IMR-90 (cell line): Measurements from ENCODE around the gene OR2AP1. TPM values are rescaled to one million over a fixed set of nuclear protein-coding genes. Genes with fewer than 3 reads are reported as not detected.
"Not testable (repeated sequence)": the region's sequence is repeated elsewhere in the genome, so short reads cannot be mapped to it uniquely, and the experiment has no call there.

Experiments used
- ATAC-seq: fragments of 200-7000 bp; cut with Tn5 transposase; 2 replicates; pipeline ENCODE4 v1.9.1; 2020; ENCODE audit warnings: low read depth, mild to moderate bottlenecking, moderate library complexity
- BruUV-seq: library from RNA; stranded (reverse); fragments of 400-500 nt; replicated peaks from 2 replicates; lab custom pipeline; 2021; lab: Mats Ljungman, UMichigan
- CTCF ChIA-PET: fragments of 300-600 bp; formaldehyde crosslinking; extraction: SDS; loops from one replicate; lab custom pipeline; 2021; ENCODE audit warnings: antibody characterized with exemption; lab: Yijun Ruan, JAX
- POLR2A ChIA-PET: fragments of 300-600 bp; sonication (Branson Sonifier 250); formaldehyde crosslinking; loops from one replicate; lab custom pipeline; 2022; ENCODE audit warnings: antibody characterized with exemption; ENCODE audit not compliant: unreplicated experiment; lab: Charles Lee
- DNase-seq: peaks from one replicate; pipeline ENCODE4 v3.0.0; 2013
- H2AFZ ChIP-seq: replicated peaks from 2 replicates; pipeline ENCODE3; 2013; ENCODE audit warnings: low read length, mild to moderate bottlenecking; ENCODE audit not compliant: poor library complexity
- H2AK5ac ChIP-seq: 2 replicates; pipeline ENCODE4 v1.6.1; 2013; ENCODE audit warnings: low read depth, low read length, inconsistent platforms
- H2AK9ac ChIP-seq: replicated peaks from 2 replicates; pipeline ENCODE3; 2013; ENCODE audit warnings: mild to moderate bottlenecking, low read depth, low read length, moderate library complexity; ENCODE audit not compliant: poor library complexity
- H2BK120ac ChIP-seq: 2 replicates; pipeline ENCODE4 v1.6.1; 2013; ENCODE audit warnings: low read depth, low read length, inconsistent platforms
- H2BK15ac ChIP-seq: 3 replicates; pipeline ENCODE4 v1.6.1; 2013; ENCODE audit warnings: low read depth, low read length, inconsistent platforms
- H2BK20ac ChIP-seq: 2 replicates; pipeline ENCODE4 v1.6.1; 2013; ENCODE audit warnings: low read depth, mild to moderate bottlenecking, inconsistent platforms, low read length, moderate library complexity
- H2BK5ac ChIP-seq: 2 replicates; pipeline ENCODE4 v1.6.1; 2013; ENCODE audit warnings: mild to moderate bottlenecking, low read depth, low read length, inconsistent platforms; ENCODE audit not compliant: poor library complexity, severe bottlenecking
- H3K14ac ChIP-seq: replicated peaks from 2 replicates; pipeline ENCODE4 v1.6.1; 2013; ENCODE audit warnings: low read depth, low read length, inconsistent platforms
- H3K18ac ChIP-seq: 2 replicates; pipeline ENCODE4 v1.6.1; 2013; ENCODE audit warnings: low read depth, low read length, control low read depth
- H3K23ac ChIP-seq: 2 replicates; pipeline ENCODE4 v1.6.1; 2013; ENCODE audit warnings: low read depth, low read length, inconsistent platforms
- H3K27ac ChIP-seq: 2 replicates; pipeline ENCODE4 v1.5.1; 2013; ENCODE audit warnings: mild to moderate bottlenecking, control low read depth, low read length; ENCODE audit not compliant: insufficient read depth
- H3K27me3 ChIP-seq: 2 replicates; pipeline ENCODE4 v1.6.1; 2013; ENCODE audit warnings: low read length; ENCODE audit not compliant: control insufficient read depth, insufficient read depth
- H3K36me3 ChIP-seq: 2 replicates; pipeline ENCODE4 v1.6.1; 2013; ENCODE audit warnings: low read length, mixed read lengths; ENCODE audit not compliant: control insufficient read depth, insufficient read depth
- H3K4ac ChIP-seq: 2 replicates; pipeline ENCODE4 v1.6.1; 2013; ENCODE audit warnings: low read depth, low read length, inconsistent platforms
- H3K4me1 ChIP-seq: 2 replicates; pipeline ENCODE4 v1.6.1; 2013; ENCODE audit warnings: low read length, mixed read lengths; ENCODE audit not compliant: control insufficient read depth, insufficient read depth
- H3K4me2 ChIP-seq: 2 replicates; pipeline ENCODE4 v1.6.1; 2013; ENCODE audit warnings: low read depth, mild to moderate bottlenecking, control low read depth, low read length, moderate library complexity
- H3K4me3 ChIP-seq: 2 replicates; pipeline ENCODE4 v1.5.1; 2013; ENCODE audit warnings: low read depth, mild to moderate bottlenecking, control low read depth, low read length, moderate library complexity; ENCODE audit not compliant: insufficient read depth
- H3K56ac ChIP-seq: 2 replicates; pipeline ENCODE4 v1.6.1; 2013; ENCODE audit warnings: low read length, inconsistent platforms; ENCODE audit not compliant: insufficient read depth; ENCODE audit errors: extremely low read depth
- H3K79me1 ChIP-seq, 2 experiments: 2 replicates each; pipeline ENCODE4 v1.6.1; 2013; ENCODE audit warnings: low read length in 2 of 2, inconsistent platforms in 1 of 2, low read depth in 1 of 2
- H3K9ac ChIP-seq: 2 replicates; pipeline ENCODE4 v1.6.1; 2013; ENCODE audit warnings: low read depth, low read length, control low read depth
- H3K9me1 ChIP-seq: 2 replicates; pipeline ENCODE4 v1.6.1; 2013; ENCODE audit warnings: low read length, inconsistent platforms; ENCODE audit not compliant: insufficient read depth
- H3K9me3 ChIP-seq: 2 replicates; pipeline ENCODE4 v1.6.1; 2013; ENCODE audit warnings: low read length; ENCODE audit not compliant: control insufficient read depth, insufficient read depth
- H4K20me1 ChIP-seq: 2 replicates; pipeline ENCODE4 v1.6.1; 2013; ENCODE audit warnings: low read length, inconsistent platforms; ENCODE audit not compliant: insufficient read depth
- H4K5ac ChIP-seq: 2 replicates; pipeline ENCODE4 v1.6.1; 2013; ENCODE audit warnings: mild to moderate bottlenecking, low read depth, low read length, control low read depth
- H4K8ac ChIP-seq, 2 experiments: 2 replicates each; pipeline ENCODE4 v1.6.1; 2013; ENCODE audit warnings: low read depth in 2 of 2, low read length in 2 of 2, control low read depth in 1 of 2, inconsistent platforms in 1 of 2
- H4K91ac ChIP-seq: 2 replicates; pipeline ENCODE4 v1.6.1; 2013; ENCODE audit warnings: low read depth, low read length, inconsistent platforms; ENCODE audit not compliant: insufficient read depth
- BHLHE40 ChIP-seq: fragments of 150-350 bp; IDR thresholded peaks from 2 replicates; pipeline ENCODE4 v1.6.1; 2016; ENCODE audit warnings: mild to moderate bottlenecking, low read depth, low read length
- CEBPB ChIP-seq: IDR thresholded peaks from 2 replicates; pipeline ENCODE4 v1.6.1; 2012; ENCODE audit warnings: low read depth, low read length, improper control_type of control experiment
- CHD1 ChIP-seq: IDR thresholded peaks from 2 replicates; pipeline ENCODE4 v1.6.1; 2012; ENCODE audit warnings: low read depth, low read length, improper control_type of control experiment
- MAFK ChIP-seq: IDR thresholded peaks from 2 replicates; pipeline ENCODE4 v1.6.1; 2012; ENCODE audit warnings: low read depth, low read length, improper control_type of control experiment
- MAZ ChIP-seq: IDR thresholded peaks from 2 replicates; pipeline ENCODE4 v1.6.1; 2012; ENCODE audit warnings: low read depth, mild to moderate bottlenecking, low read length, improper control_type of control experiment, moderate library complexity, borderline replicate concordance
- MXI1 ChIP-seq: IDR thresholded peaks from 2 replicates; pipeline ENCODE4 v1.6.1; 2012; ENCODE audit warnings: low read depth, mild to moderate bottlenecking, low read length, moderate library complexity, borderline replicate concordance
- POLR2A ChIP-seq: IDR thresholded peaks from 2 replicates; pipeline ENCODE4 v1.6.1; 2012; ENCODE audit warnings: mild to moderate bottlenecking, low read depth, low read length
- RAD21 ChIP-seq: IDR thresholded peaks from 2 replicates; pipeline ENCODE4 v1.6.1; 2012; ENCODE audit warnings: low read length, improper control_type of control experiment
- RFX5 ChIP-seq: IDR thresholded peaks from 2 replicates; pipeline ENCODE4 v1.8.0; 2012; ENCODE audit warnings: low read depth, mild to moderate bottlenecking, low read length, moderate library complexity
- WGBS, 2 experiments: methylation state at CpG; one replicate each; pipeline versions ENCODE4 v1.1.5 to v1.1.7; 2013; ENCODE audit warnings: missing lambda C conversion rate in 2 of 2; ENCODE audit not compliant: insufficient read length in 1 of 2; ENCODE audit errors: extremely low coverage in 2 of 2; 5-methylcytosine and 5-hydroxymethylcytosine counted together
- dilution Hi-C: fragments of 300-500 bp; cut with HindIII; formaldehyde crosslinking; loops from one replicate; pipeline ENCODE4 v1.14.3; 2018; ENCODE audit warnings: low sequenced_read_pairs; ENCODE audit not compliant: unreplicated experiment
- in situ Hi-C: fragments of 300-500 bp; cut with MboI; formaldehyde crosslinking; loops from 3 replicates; pipeline ENCODE4 v1.14.3; 2019; ENCODE audit warnings: low sequenced_read_pairs, inconsistent platforms, mixed read lengths
- intact Hi-C: fragments of 100-400 bp; cut with micrococcal nuclease; formaldehyde crosslinking; loops from 2 replicates; pipeline ENCODE4 v1.10.0; 2022
- polyA plus RNA-seq, 3 experiments: library from polyadenylated mRNA; depleted of rRNA; stranded (reverse); fragments of >200 nt; gene quantifications; 2 replicates each; pipeline ENCODE4 v1.2.3, GENCODE V29; 2012; ENCODE audit warnings: low replicate concordance in 1 of 3
- total RNA-seq: library from RNA; depleted of rRNA; stranded (reverse); fragments of >200 nt; gene quantifications from 2 replicates; pipeline ENCODE4 v1.2.3, GENCODE V29; 2012

OR2AP1 gene
- total and polyA plus RNA-seq, 2 of the 4 experiments (the other 2 are of a cell fraction): not detected

DNA sequence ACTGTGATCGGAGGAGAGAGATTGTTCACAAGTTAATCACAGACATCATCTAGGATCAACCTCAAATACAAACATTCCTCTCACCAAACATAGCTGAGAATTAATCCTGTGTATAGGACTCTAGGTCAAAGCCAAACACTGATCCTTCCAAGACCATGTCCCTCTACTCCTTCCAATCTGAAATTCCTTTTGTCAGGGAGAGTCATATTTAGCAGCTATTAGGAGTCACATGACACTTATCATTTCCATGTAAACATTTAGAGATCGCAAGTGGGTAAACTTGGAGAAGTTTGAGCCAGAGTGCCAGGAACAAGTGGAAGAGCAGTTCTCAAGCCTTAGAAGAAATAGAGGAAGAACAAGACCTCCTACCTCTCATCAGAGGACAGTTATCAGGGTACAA is 13.5 kb downstream of the OR2AP1 start:
- H3K4me3 ChIP-seq: no peak overlapping the region
- no peak overlapping the region for H3K4ac ChIP-seq
- no peak overlapping the region for H3K18ac ChIP-seq
- H3K36me3 ChIP-seq: no peaks in the 10 kb centered on the region
- DNase-seq: no peak
- no peak for ATAC-seq
- H3K4me2 ChIP-seq: no peak overlapping the region
- no peak for TF ChIP-seq MXI1
- TF ChIP-seq MAZ: no peak
- TF ChIP-seq RFX5: no peak
- TF ChIP-seq MAFK: no peak
- TF ChIP-seq CEBPB: no peak
- TF ChIP-seq BHLHE40: no peak
- TF ChIP-seq POLR2A: no peak
- TF ChIP-seq RAD21: no peak
- no peak for TF ChIP-seq CHD1
- no peak overlapping the region for H2BK20ac ChIP-seq
- no peak overlapping the region for H4K8ac ChIP-seq
- H3K9me1 ChIP-seq: no peaks in the 10 kb centered on the region
- H3K9ac ChIP-seq: no peak overlapping the region
- no peak overlapping the region for H2BK15ac ChIP-seq
- no peaks in the 10 kb centered on the region for H4K20me1 ChIP-seq
- no peak overlapping the region for H2AK5ac ChIP-seq
- no CpG with 5 or more reads among the region's 2 CpGs for WGBS, 2 experiments
- no peaks in the 10 kb centered on the region for H3K79me1 ChIP-seq
- H3K56ac ChIP-seq: no peak overlapping the region
- H2BK120ac ChIP-seq: no peak overlapping the region
- no peak overlapping the region for H4K91ac ChIP-seq
- no peak overlapping the region for H4K5ac ChIP-seq
- no peak overlapping the region for H3K27ac ChIP-seq
- in situ Hi-C loops: no loop called here
- no peak overlapping the region for H2AFZ ChIP-seq
- intact Hi-C loops: no loop called here
- H3K23ac ChIP-seq: no peak overlapping the region
- no peak overlapping the region for H3K14ac ChIP-seq
- CTCF ChIA-PET: no interaction called here
- POLR2A ChIA-PET: no interaction called here
- dilution Hi-C loops: no loop called here
- H3K4me1 ChIP-seq: no peaks in the 10 kb centered on the region
- H3K9me3 ChIP-seq: no peaks in the 10 kb centered on the region
- H2BK5ac ChIP-seq: no peak overlapping the region
- BruUV-seq: no TSS peak
- H2AK9ac ChIP-seq: no peak overlapping the region
- H3K27me3 ChIP-seq: no peaks in the 10 kb centered on the region

DNA sequence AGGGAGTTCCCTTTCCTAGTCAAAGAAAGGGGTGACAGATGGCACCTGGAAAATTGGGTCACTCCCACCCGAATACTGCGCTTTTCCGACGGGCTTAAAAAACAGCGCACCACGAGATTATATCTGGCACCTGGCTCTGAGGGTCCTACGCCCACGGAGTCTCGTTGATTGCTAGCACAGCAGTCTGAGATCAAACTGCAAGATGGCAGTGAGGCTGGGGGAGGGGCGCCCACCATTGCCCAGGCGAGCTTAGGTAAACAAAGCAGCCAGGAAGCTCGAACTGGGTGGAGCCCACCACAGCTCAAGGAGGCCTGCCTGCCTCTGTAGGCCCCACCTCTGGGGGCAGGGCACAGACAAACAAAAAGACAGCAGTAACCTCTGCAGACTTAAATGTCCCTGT is 17.9 kb downstream of the OR2AP1 start:
- dilution Hi-C loops, CTCF ChIA-PET: not testable (repeated sequence)

More for the DNA sequence above, 17.9 kb downstream of the OR2AP1 start:
- in situ Hi-C loops, ATAC-seq, H3K23ac ChIP-seq, H3K4ac ChIP-seq, H4K5ac ChIP-seq, H3K9me1 ChIP-seq, H2AK5ac ChIP-seq, H2BK20ac ChIP-seq, H3K9ac ChIP-seq, H2BK5ac ChIP-seq, H3K56ac ChIP-seq, H3K4me1 ChIP-seq, DNase-seq, H4K91ac ChIP-seq, H3K27me3 ChIP-seq, BruUV-seq, H3K36me3 ChIP-seq, H4K8ac ChIP-seq, H3K9me3 ChIP-seq, POLR2A ChIA-PET, intact Hi-C loops, H2BK15ac ChIP-seq, H3K14ac ChIP-seq, H3K27ac ChIP-seq, H3K18ac ChIP-seq, H4K20me1 ChIP-seq, H3K4me2 ChIP-seq, H2AK9ac ChIP-seq, H3K4me3 ChIP-seq, H2BK120ac ChIP-seq, H2AFZ ChIP-seq, H3K79me1 ChIP-seq: not testable (repeated sequence)
- WGBS, 2 experiments: 67% methylated on average over 3 of the region's 12 CpGs; no CpG with 5 or more reads in 1 of the 2 experiments
